AG20443 (cell line): ENCODE measurements around the gene ABI1.
A peak's percentile ranks its signal among the peaks of the same experiment; 100 is the strongest.
"Not testable (repeated sequence)": the region's sequence is repeated elsewhere in the genome, so short reads cannot be mapped to it uniquely, and the experiment has no call there.

Source experiments
- DNase-seq: peaks from one replicate; pipeline ENCODE4 v3.0.0; 2012; ENCODE audit warnings: low spot score, mixed read lengths

The ABI1 gene

GRCh38 chr10:26804418-26805393, 56.1 kb downstream of the ABI1 start:
- no peak for DNase-seq

GRCh38 chr10:26803849-26804248, 56.9 kb downstream of the ABI1 start:
- no peak for DNase-seq

GRCh38 chr10:26802527-26802926, 58.2 kb downstream of the ABI1 start:
- no peak for DNase-seq

- no peak for DNase-seq
These were observed 58.9 kb downstream of the ABI1 start for GRCh38 chr10:26801831-26802230.

- no peak for DNase-seq
These were observed 59.5 kb downstream of the ABI1 start for GRCh38 chr10:26801274-26801673.

GRCh38 chr10:26800468-26800867, 60.3 kb downstream of the ABI1 start:
- DNase-seq, result no peak

- no peak for DNase-seq
These were observed 61.4 kb downstream of the ABI1 start for GRCh38 chr10:26799342-26799741.

- no peak for DNase-seq
These were observed 62.5 kb downstream of the ABI1 start for GRCh38 chr10:26798298-26798697.

- DNase-seq, result no peak
These were observed 63.4 kb downstream of the ABI1 start for GRCh38 chr10:26797340-26797739.

GRCh38 chr10:26792758-26793495, 67.8 kb downstream of the ABI1 start:
- DNase-seq, result no peak

- no peak for DNase-seq
These were observed 70.3 kb downstream of the ABI1 start for GRCh38 chr10:26790221-26790995.

- DNase-seq, result not testable (repeated sequence)
These were observed 71.0 kb downstream of the ABI1 start for GRCh38 chr10:26789779-26790178.

- no peak for DNase-seq
These were observed 73.4 kb downstream of the ABI1 start for GRCh38 chr10:26787362-26787761.

GRCh38 chr10:26781797-26782196, 79.0 kb downstream of the ABI1 start:
- peak; percentile 14 for DNase-seq

GRCh38 chr10:26780793-26781601, 79.8 kb downstream of the ABI1 start:
- peak; percentile 81 for DNase-seq

GRCh38 chr10:26780106-26780792, 80.5 kb downstream of the ABI1 start:
- no peak for DNase-seq

- DNase-seq, result no peak
These were observed 81.4 kb downstream of the ABI1 start for GRCh38 chr10:26779176-26779860.

GRCh38 chr10:26777686-26778085, 83.1 kb downstream of the ABI1 start:
- DNase-seq, result no peak

- DNase-seq, result no peak
These were observed 84.5 kb downstream of the ABI1 start for GRCh38 chr10:26776258-26776657.

- DNase-seq, result no peak
These were observed 87.1 kb downstream of the ABI1 start for GRCh38 chr10:26773633-26774032.
